ENCODE measurements around the gene ZNF536. TPM values are rescaled to one million over a fixed set of nuclear protein-coding genes. Genes with fewer than 3 reads are reported as not detected.
"Not testable (repeated sequence)": the region's sequence is repeated elsewhere in the genome, so short reads cannot be mapped to it uniquely, and the experiment has no call there.

The ZNF536 gene
- total and polyA plus RNA-seq, 9 donors, result 1.9 to 7.0 (median 2.9) TPM

DNA sequence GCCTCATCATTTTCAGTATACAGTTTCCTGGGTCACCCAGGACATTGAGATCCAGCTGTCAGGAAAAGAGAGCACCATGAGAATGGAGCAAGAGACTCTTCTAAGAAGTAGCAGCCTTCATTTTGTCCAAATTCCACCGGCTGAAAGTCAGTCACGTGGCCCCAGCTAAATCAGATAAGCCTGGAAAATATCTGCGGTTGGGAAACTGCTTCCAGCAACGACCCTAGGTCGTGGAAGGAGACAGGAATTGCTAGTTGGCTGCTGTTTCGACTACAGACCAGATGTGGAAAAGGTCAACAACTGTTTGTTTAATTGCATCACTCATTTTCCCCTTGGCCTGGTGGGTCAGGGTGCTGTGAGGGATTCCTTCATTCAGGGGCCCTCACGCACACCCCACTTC, 107.0 kb downstream of the ZNF536 start:
- DNase-seq, result peak; percentile 31
- H3K27me3 ChIP-seq (ENCODE audit: control insufficient read depth, insufficient read depth, low read length), result peaks cover 2% of the 10 kb centered on the region
- no peak overlapping the region for H3K27ac ChIP-seq (ENCODE audit: low read length)
- H3K4me3 ChIP-seq (ENCODE audit: low read length), result no peak overlapping the region
- peaks cover 18% of the 10 kb centered on the region for H3K4me1 ChIP-seq (ENCODE audit: control insufficient read depth, insufficient read depth, low read length)
- H3K36me3 ChIP-seq (ENCODE audit: control insufficient read depth, insufficient read depth, low read length), result no peaks in the 10 kb centered on the region
- H3K9me3 ChIP-seq (replicated peaks; ENCODE audit: control insufficient read depth, low read depth, low read length), result no peaks in the 10 kb centered on the region
- 12% methylated on average over 6 of the region's 7 CpGs for WGBS (ENCODE audit: insufficient coverage)

DNA sequence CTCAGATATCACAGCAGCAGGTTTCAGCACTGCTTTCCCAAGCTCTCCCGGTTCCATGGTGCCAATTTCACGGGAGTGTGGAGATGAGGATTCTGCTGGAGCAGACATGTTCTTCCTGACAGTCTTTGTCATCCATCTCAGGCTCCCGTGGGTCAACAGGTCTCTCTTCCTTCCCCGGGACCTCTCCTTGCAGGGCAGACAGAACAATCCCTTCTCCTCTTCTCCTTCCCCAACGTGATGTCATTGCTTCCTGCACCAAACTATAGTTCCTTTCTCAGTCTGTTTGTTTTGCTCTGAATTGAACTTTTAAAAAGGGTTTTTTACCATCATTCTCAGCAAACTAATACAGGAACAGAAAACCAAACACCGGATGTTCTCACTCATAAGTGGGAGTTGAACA, 107.9 kb downstream of the ZNF536 start:
- no peak overlapping the region for H3K4me3 ChIP-seq (ENCODE audit: low read length)
- 45% methylated on average over 2 of the region's 6 CpGs for WGBS (ENCODE audit: insufficient coverage)
- peaks cover 2% of the 10 kb centered on the region for H3K27me3 ChIP-seq (ENCODE audit: control insufficient read depth, insufficient read depth, low read length)
- H3K9me3 ChIP-seq (replicated peaks; ENCODE audit: control insufficient read depth, low read depth, low read length), result no peaks in the 10 kb centered on the region
- no peak for DNase-seq
- peaks cover 18% of the 10 kb centered on the region for H3K4me1 ChIP-seq (ENCODE audit: control insufficient read depth, insufficient read depth, low read length)
- no peak overlapping the region for H3K27ac ChIP-seq (ENCODE audit: low read length)
- no peaks in the 10 kb centered on the region for H3K36me3 ChIP-seq (ENCODE audit: control insufficient read depth, insufficient read depth, low read length)

DNA sequence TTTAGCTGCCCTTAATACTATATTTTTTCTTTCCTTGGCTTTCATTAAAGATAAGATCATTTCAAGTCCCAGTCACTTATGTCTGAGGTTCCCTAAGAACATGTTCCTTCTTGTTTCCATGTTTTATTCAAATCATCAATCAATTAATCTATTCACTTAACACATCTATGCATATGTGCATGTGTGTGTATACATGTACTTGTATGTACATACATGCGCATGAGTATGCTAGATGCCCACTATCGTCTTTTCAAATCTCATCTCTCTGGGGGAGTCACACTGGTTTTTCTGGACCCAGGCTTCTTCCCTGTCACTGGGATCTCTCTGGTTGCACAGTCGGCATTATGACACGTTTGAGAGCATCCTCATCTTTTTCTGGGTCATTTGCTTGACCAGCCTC, 108.9 kb downstream of the ZNF536 start:
- WGBS (ENCODE audit: insufficient coverage), result 80% methylated on average over 1 of the region's 4 CpGs
- no peaks in the 10 kb centered on the region for H3K36me3 ChIP-seq (ENCODE audit: control insufficient read depth, insufficient read depth, low read length)
- DNase-seq, result no peak

DNA sequence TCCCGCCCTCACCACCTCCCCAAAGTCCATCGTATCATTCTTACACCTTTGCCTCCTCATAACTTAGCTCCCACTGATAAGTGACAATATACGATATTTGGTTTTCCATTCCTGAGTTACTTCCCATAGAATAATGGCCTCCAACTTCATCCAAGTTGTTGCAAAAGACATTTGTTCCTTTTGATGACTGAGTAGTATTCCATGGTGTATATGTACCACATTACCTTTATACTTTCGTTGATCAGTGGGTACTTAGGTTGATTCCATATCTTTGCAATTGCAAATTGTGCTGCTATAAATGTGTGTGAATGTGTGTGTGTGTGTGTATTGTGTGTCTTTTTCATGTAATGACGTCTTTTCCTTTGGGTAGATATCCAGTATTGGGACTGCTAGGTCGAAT, 109.6 kb downstream of the ZNF536 start:
- Histone ChIP-seq H3K4me1 (ENCODE audit: control insufficient read depth, insufficient read depth, low read length) (peaks cover 18% of the 10 kb centered on the region), H3K9me3 (replicated peaks; ENCODE audit: control insufficient read depth, low read depth, low read length) (no peaks in the 10 kb centered on the region), H3K36me3 (ENCODE audit: control insufficient read depth, insufficient read depth, low read length) (no peaks in the 10 kb centered on the region), H3K27ac (ENCODE audit: low read length) (no peak overlapping the region), H3K27me3 (ENCODE audit: control insufficient read depth, insufficient read depth, low read length) (peaks cover 2% of the 10 kb centered on the region), H3K4me3 (ENCODE audit: low read length) (no peak overlapping the region)
- 93% methylated on average over 2 of the region's 6 CpGs for WGBS (ENCODE audit: insufficient coverage)
- DNase-seq, result no peak

More for the DNA sequence above, 108.9 kb downstream of the ZNF536 start:
- H3K27me3 ChIP-seq (ENCODE audit: control insufficient read depth, insufficient read depth, low read length), result peaks cover 2% of the 10 kb centered on the region
- no peak overlapping the region for H3K27ac ChIP-seq (ENCODE audit: low read length)
- no peaks in the 10 kb centered on the region for H3K9me3 ChIP-seq (replicated peaks; ENCODE audit: control insufficient read depth, low read depth, low read length)
- peaks cover 18% of the 10 kb centered on the region for H3K4me1 ChIP-seq (ENCODE audit: control insufficient read depth, insufficient read depth, low read length)
- no peak overlapping the region for H3K4me3 ChIP-seq (ENCODE audit: low read length)

DNA sequence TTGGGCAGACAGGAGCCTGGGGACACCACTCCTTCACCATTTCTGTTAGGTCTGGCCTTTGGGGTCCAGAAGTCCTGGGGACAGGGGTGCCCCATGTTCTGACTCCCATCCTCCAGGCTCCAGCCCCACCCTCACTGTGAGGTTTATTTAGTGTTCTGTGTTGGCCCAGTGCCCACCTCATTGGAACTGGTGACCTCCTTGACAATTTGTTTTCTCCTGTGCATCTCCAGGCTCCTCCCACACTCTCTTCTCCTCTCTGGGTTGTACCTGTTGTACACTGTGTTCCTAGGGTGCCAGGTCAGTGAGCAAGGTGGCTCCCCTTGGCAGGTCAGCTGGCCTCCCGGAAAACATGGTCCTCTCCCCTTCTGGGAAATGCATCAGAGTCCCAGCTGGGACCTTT, 110.8 kb downstream of the ZNF536 start:
- Histone ChIP-seq H3K9me3 (replicated peaks; ENCODE audit: control insufficient read depth, low read depth, low read length) (no peaks in the 10 kb centered on the region), H3K4me1 (ENCODE audit: control insufficient read depth, insufficient read depth, low read length) (peaks cover 18% of the 10 kb centered on the region), H3K27me3 (ENCODE audit: control insufficient read depth, insufficient read depth, low read length) (peaks cover 2% of the 10 kb centered on the region), H3K4me3 (ENCODE audit: low read length) (no peak overlapping the region), H3K27ac (ENCODE audit: low read length) (no peak overlapping the region), H3K36me3 (ENCODE audit: control insufficient read depth, insufficient read depth, low read length) (no peaks in the 10 kb centered on the region)
- DNase-seq, result no peak
- WGBS (ENCODE audit: insufficient coverage), result 89% methylated on average over 1 of the region's 1 CpG

DNA sequence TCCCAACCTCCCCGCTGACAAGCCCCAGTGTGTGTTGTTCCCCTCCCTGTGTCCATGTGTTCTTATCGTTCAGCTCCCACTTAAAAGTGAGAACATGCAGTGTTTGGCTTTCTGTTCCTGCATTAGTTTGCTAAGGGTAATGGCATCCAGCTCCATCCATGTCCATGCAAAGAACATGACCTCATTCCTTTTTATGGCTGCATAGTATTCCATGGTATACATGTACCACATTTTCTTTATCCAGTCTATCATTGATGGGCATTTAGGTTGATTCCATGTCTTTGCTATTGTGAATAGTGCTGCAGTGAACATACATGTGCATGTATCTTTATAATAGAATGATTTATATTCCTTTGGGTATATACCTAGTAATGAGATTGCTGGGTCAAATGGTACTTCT, 114.1 kb downstream of the ZNF536 start:
- WGBS (ENCODE audit: insufficient coverage), result 100% methylated on average over 1 of the region's 2 CpGs
- H3K27me3 ChIP-seq (ENCODE audit: control insufficient read depth, insufficient read depth, low read length); H3K9me3 ChIP-seq (replicated peaks; ENCODE audit: control insufficient read depth, low read depth, low read length); H3K36me3 ChIP-seq (ENCODE audit: control insufficient read depth, insufficient read depth, low read length); H3K27ac ChIP-seq (ENCODE audit: low read length); H3K4me3 ChIP-seq (ENCODE audit: low read length); H3K4me1 ChIP-seq (ENCODE audit: control insufficient read depth, insufficient read depth, low read length); DNase-seq: not testable (repeated sequence)

DNA sequence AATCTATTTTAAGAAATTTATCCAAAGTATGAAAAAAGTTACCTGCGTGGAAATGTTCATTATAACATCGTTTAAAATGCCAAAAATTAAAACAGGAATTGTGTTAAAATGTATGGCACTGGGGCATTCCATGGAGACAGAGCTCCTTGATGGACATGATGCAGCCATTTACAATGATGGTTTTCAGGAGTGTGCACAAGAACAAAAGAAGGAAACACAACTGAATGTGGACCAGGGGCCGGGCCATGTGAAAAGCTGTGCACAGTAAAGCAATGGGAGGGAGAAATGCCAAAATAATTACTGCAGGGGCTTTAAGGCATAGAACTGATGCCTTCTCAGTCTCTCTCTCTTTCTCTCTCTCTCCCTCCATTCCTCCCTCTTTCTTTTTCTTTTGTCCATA, 115.0 kb downstream of the ZNF536 start:
- 90% methylated on average over 2 of the region's 3 CpGs for WGBS (ENCODE audit: insufficient coverage)
- no peak for DNase-seq
- Histone ChIP-seq H3K27ac (ENCODE audit: low read length) (no peak overlapping the region), H3K36me3 (ENCODE audit: control insufficient read depth, insufficient read depth, low read length) (no peaks in the 10 kb centered on the region), H3K9me3 (replicated peaks; ENCODE audit: control insufficient read depth, low read depth, low read length) (no peaks in the 10 kb centered on the region), H3K4me3 (ENCODE audit: low read length) (no peak overlapping the region), H3K27me3 (ENCODE audit: control insufficient read depth, insufficient read depth, low read length) (no peaks in the 10 kb centered on the region), H3K4me1 (ENCODE audit: control insufficient read depth, insufficient read depth, low read length) (no peaks in the 10 kb centered on the region)

DNA sequence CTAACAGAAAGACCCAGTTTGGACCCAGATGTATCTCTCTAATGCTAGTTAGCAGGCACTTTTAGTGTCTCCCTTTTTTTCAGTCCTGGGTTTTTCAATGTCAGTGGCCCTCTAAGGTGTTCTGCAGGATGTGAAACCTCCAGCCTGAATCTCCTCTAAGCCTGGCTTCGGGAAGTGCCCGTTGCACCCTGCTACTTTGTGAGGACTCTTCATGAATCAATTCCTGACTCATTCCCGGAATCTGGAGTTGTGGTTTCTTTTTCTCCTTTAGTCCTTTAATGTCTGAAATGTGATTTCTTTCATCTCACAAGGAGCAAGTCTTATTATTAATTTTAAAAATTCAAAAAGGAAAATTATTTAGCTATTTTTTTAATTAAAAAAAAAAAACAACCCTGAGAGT, 116.0 kb downstream of the ZNF536 start:
- Histone ChIP-seq H3K9me3 (replicated peaks; ENCODE audit: control insufficient read depth, low read depth, low read length) (no peaks in the 10 kb centered on the region), H3K27me3 (ENCODE audit: control insufficient read depth, insufficient read depth, low read length) (no peaks in the 10 kb centered on the region), H3K36me3 (ENCODE audit: control insufficient read depth, insufficient read depth, low read length) (no peaks in the 10 kb centered on the region), H3K4me1 (ENCODE audit: control insufficient read depth, insufficient read depth, low read length) (peaks cover 4% of the 10 kb centered on the region), H3K4me3 (ENCODE audit: low read length) (no peak overlapping the region), H3K27ac (ENCODE audit: low read length) (no peak overlapping the region)
- no CpG with 5 or more reads among the region's 3 CpGs for WGBS (ENCODE audit: insufficient coverage)
- DNase-seq, result no peak

DNA sequence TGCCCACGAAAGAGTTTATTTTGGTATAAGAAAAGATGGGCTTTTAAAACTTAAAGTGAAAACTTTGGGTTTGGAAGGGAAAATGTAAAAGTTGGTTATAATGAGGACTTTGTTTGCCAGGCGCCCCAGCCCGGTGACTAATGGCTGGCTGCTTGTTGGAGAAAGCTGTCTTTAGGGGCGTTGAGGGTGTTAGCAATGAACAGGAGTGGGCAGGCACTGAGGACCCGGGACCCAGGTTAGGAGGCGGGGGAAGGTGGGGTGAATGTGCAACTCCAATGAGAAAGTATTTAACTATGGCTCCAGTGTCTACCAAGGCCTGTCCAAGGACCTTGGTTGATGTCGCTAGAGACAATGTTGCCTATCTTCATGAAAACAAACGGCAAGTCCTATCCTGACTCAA, 118.6 kb downstream of the ZNF536 start:
- Histone ChIP-seq H3K4me1 (ENCODE audit: control insufficient read depth, insufficient read depth, low read length) (peaks cover 4% of the 10 kb centered on the region), H3K9me3 (replicated peaks; ENCODE audit: control insufficient read depth, low read depth, low read length) (no peaks in the 10 kb centered on the region), H3K27ac (ENCODE audit: low read length) (no peak overlapping the region), H3K4me3 (ENCODE audit: low read length) (no peak overlapping the region), H3K36me3 (ENCODE audit: control insufficient read depth, insufficient read depth, low read length) (no peaks in the 10 kb centered on the region), H3K27me3 (ENCODE audit: control insufficient read depth, insufficient read depth, low read length) (peaks cover 2% of the 10 kb centered on the region)
- WGBS (ENCODE audit: insufficient coverage), result 82% methylated on average over 6 of the region's 8 CpGs
- DNase-seq, result no peak

DNA sequence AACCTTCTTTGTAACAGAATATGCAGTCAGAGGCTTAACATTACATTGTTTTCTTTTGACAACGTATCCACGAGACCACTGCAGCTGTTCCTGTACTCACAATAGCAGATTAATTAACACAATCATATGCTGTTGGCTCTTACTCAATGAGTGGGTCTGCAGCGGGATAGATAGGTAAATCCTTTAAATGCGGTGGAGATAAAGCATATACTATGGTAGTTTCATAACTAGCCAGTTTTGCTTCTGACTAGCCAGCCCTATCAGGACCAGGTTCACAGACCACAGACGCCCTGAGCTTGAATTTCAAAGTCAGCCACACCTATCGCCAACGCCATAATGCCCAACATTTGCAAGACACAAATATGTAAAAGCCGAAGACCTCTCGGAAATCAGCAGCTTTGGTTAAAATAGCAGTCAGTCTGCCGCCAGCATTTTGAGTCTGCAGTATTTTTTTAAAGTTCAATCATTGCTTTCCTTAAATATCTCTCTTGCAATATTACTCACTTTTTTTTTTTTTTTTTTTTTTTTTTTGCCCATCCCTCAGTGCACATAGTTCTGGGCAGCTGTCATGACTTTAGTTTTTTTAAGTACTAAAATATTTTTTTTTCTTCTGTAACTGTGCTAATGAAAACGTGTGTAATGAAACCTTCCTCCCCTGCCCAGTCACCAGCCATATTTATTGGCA, 120.5 kb downstream of the ZNF536 start:
- Histone ChIP-seq H3K4me1 (ENCODE audit: control insufficient read depth, insufficient read depth, low read length) (peaks cover 4% of the 10 kb centered on the region), H3K27ac (ENCODE audit: low read length) (no peak overlapping the region), H3K27me3 (ENCODE audit: control insufficient read depth, insufficient read depth, low read length) (peaks cover 2% of the 10 kb centered on the region), H3K9me3 (replicated peaks; ENCODE audit: control insufficient read depth, low read depth, low read length) (no peaks in the 10 kb centered on the region), H3K36me3 (ENCODE audit: control insufficient read depth, insufficient read depth, low read length) (no peaks in the 10 kb centered on the region), H3K4me3 (ENCODE audit: low read length) (no peak overlapping the region)
- WGBS (ENCODE audit: insufficient coverage), result 51% methylated on average over 6 of the region's 11 CpGs
- DNase-seq, result no peak

DNA sequence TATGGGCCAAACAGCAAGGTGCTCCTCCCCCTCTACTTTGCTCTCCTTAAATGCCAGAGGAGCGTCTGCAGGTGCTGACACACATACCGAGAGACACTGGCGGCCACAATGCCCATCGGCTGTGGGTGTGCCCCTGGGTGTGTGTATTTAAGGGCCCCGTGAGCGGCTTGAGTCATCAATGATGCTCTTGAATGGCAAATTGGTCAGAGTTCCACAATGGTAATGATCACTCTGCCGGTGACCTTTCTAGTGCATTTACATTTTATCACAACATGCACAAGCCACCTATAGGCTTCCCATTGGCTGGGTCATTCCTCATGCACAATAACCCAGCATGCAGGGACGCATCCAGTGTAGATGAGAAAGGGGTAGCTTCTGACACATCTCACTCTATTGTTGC, 124.8 kb downstream of the ZNF536 start:
- Histone ChIP-seq H3K36me3 (ENCODE audit: control insufficient read depth, insufficient read depth, low read length) (no peaks in the 10 kb centered on the region), H3K27me3 (ENCODE audit: control insufficient read depth, insufficient read depth, low read length) (peaks cover 4% of the 10 kb centered on the region), H3K4me3 (ENCODE audit: low read length) (no peak overlapping the region), H3K4me1 (ENCODE audit: control insufficient read depth, insufficient read depth, low read length) (peaks cover 4% of the 10 kb centered on the region), H3K27ac (ENCODE audit: low read length) (no peak overlapping the region), H3K9me3 (replicated peaks; ENCODE audit: control insufficient read depth, low read depth, low read length) (no peaks in the 10 kb centered on the region)
- DNase-seq, result no peak
- 100% methylated on average over 1 of the region's 8 CpGs for WGBS (ENCODE audit: insufficient coverage)
